ENCODE data around the gene PRSS53.

The PRSS53 gene

GRCh38 chr16:31073970-31074813 is 14.6 kb downstream of the PRSS53 start, which contains the start of the genes ZNF646 and ZNF668:
TSS of gene ZNF646 (plus strand) at chr16:31074422. CDS start at chr16:31076325, 1,903 bp downstream.
TSS of gene ZNF668 (minus strand) at chr16:31074240. CDS start at chr16:31064459, 9,781 bp downstream.
- H3K27me3 ChIP-seq (ENCODE audit: insufficient read depth, low read length), result no peaks in the 10 kb centered on the region
- no peaks in the 10 kb centered on the region for H3K9me3 ChIP-seq (ENCODE audit: insufficient read depth, low read depth, low read length)
- H3K9ac ChIP-seq (ENCODE audit: low read depth, low read length), result peak within 1 kb of the TSS; percentile 95
- H3K4me3 ChIP-seq (ENCODE audit: low read length), result peak within 1 kb of the TSS; percentile 81
- under 1% methylated on average over 46 of the region's 48 CpGs for WGBS
- peak within 1 kb of the TSS; percentile 96 for H3K27ac ChIP-seq (ENCODE audit: low read depth, low read length)
- H3K4me1 ChIP-seq (ENCODE audit: insufficient read depth, low read length), result peaks cover 8% of the 10 kb centered on the region; the same call in 1 of the 2 replicates
- peaks cover 34% of the 10 kb centered on the region for H3K36me3 ChIP-seq (ENCODE audit: insufficient read depth, low read length)

GRCh38 chr16:31073142-31073969 is 15.4 kb downstream of the PRSS53 start:
- Histone ChIP-seq H3K36me3 (ENCODE audit: insufficient read depth, low read length) (peaks cover 26% of the 10 kb centered on the region), H3K4me3 (ENCODE audit: low read length) (peak overlapping the region; percentile 81), H3K27ac (ENCODE audit: low read depth, low read length) (peak overlapping the region; percentile 96), H3K27me3 (ENCODE audit: insufficient read depth, low read length) (no peaks in the 10 kb centered on the region), H3K9ac (ENCODE audit: low read depth, low read length) (peak overlapping the region; percentile 95), H3K9me3 (ENCODE audit: insufficient read depth, low read depth, low read length) (no peaks in the 10 kb centered on the region), H3K4me1 (ENCODE audit: insufficient read depth, low read length) (peaks cover 8% of the 10 kb centered on the region; the same call in 1 of the 2 replicates)
- under 1% methylated on average over 83 of the region's 83 CpGs for WGBS

- Histone ChIP-seq H3K4me1 (ENCODE audit: insufficient read depth, low read length) (peaks cover 8% of the 10 kb centered on the region; the same call in 1 of the 2 replicates), H3K27ac (ENCODE audit: low read depth, low read length) (peak overlapping the region; percentile 96), H3K4me3 (ENCODE audit: low read length) (peak overlapping the region; percentile 81), H3K9ac (ENCODE audit: low read depth, low read length) (peak overlapping the region; percentile 95), H3K27me3 (ENCODE audit: insufficient read depth, low read length) (no peaks in the 10 kb centered on the region), H3K9me3 (ENCODE audit: insufficient read depth, low read depth, low read length) (no peaks in the 10 kb centered on the region), H3K36me3 (ENCODE audit: insufficient read depth, low read length) (peaks cover 19% of the 10 kb centered on the region)
- 1% methylated on average over 27 of the region's 27 CpGs for WGBS
These were observed 16.1 kb downstream of the PRSS53 start for GRCh38 chr16:31072540-31073141.

GRCh38 chr16:31071861-31072260 is 16.9 kb downstream of the PRSS53 start:
- 81% methylated on average over 4 of the region's 4 CpGs for WGBS
- H3K9me3 ChIP-seq (ENCODE audit: insufficient read depth, low read depth, low read length), result no peaks in the 10 kb centered on the region
- H3K9ac ChIP-seq (ENCODE audit: low read depth, low read length), result peak overlapping the region; percentile 95
- no peaks in the 10 kb centered on the region for H3K27me3 ChIP-seq (ENCODE audit: insufficient read depth, low read length)
- H3K4me3 ChIP-seq (ENCODE audit: low read length), result peak overlapping the region; percentile 81
- H3K27ac ChIP-seq (ENCODE audit: low read depth, low read length), result no peak overlapping the region
- H3K4me1 ChIP-seq (ENCODE audit: insufficient read depth, low read length), result peaks cover 8% of the 10 kb centered on the region; the same call in 1 of the 2 replicates
- peaks cover 11% of the 10 kb centered on the region for H3K36me3 ChIP-seq (ENCODE audit: insufficient read depth, low read length)

GRCh38 chr16:31067342-31067741 is 21.4 kb downstream of the PRSS53 start:
- Histone ChIP-seq H3K36me3 (ENCODE audit: insufficient read depth, low read length) (peaks cover 15% of the 10 kb centered on the region; the same call in 1 of the 2 replicates), H3K27ac (ENCODE audit: low read depth, low read length) (no peak overlapping the region), H3K9me3 (ENCODE audit: insufficient read depth, low read depth, low read length) (no peaks in the 10 kb centered on the region), H3K4me1 (ENCODE audit: insufficient read depth, low read length) (peaks cover 7% of the 10 kb centered on the region; the same call in 1 of the 2 replicates), H3K9ac (ENCODE audit: low read depth, low read length) (no peak overlapping the region), H3K4me3 (ENCODE audit: low read length) (no peak overlapping the region), H3K27me3 (ENCODE audit: insufficient read depth, low read length) (no peaks in the 10 kb centered on the region)
- WGBS, result 96% methylated on average over 3 of the region's 3 CpGs

- no peak overlapping the region for H3K9ac ChIP-seq (ENCODE audit: low read depth, low read length)
- no peaks in the 10 kb centered on the region for H3K27me3 ChIP-seq (ENCODE audit: insufficient read depth, low read length)
- 93% methylated on average over 4 of the region's 4 CpGs for WGBS
- no peak overlapping the region for H3K27ac ChIP-seq (ENCODE audit: low read depth, low read length)
- H3K9me3 ChIP-seq (ENCODE audit: insufficient read depth, low read depth, low read length), result no peaks in the 10 kb centered on the region
- no peaks in the 10 kb centered on the region for H3K4me1 ChIP-seq (ENCODE audit: insufficient read depth, low read length)
- no peak overlapping the region for H3K4me3 ChIP-seq (ENCODE audit: low read length)
- H3K36me3 ChIP-seq (ENCODE audit: insufficient read depth, low read length), result peaks cover 36% of the 10 kb centered on the region
These were observed 23.8 kb downstream of the PRSS53 start for GRCh38 chr16:31064882-31065461.

- H3K4me3 ChIP-seq (ENCODE audit: low read length), result no peak overlapping the region
- H3K9me3 ChIP-seq (ENCODE audit: insufficient read depth, low read depth, low read length), result no peaks in the 10 kb centered on the region
- H3K27ac ChIP-seq (ENCODE audit: low read depth, low read length), result no peak overlapping the region
- peaks cover 41% of the 10 kb centered on the region for H3K36me3 ChIP-seq (ENCODE audit: insufficient read depth, low read length)
- no peaks in the 10 kb centered on the region for H3K4me1 ChIP-seq (ENCODE audit: insufficient read depth, low read length)
- no peak overlapping the region for H3K9ac ChIP-seq (ENCODE audit: low read depth, low read length)
- H3K27me3 ChIP-seq (ENCODE audit: insufficient read depth, low read length), result no peaks in the 10 kb centered on the region
- WGBS, result 97% methylated on average over 56 of the region's 56 CpGs
These were observed 24.7 kb downstream of the PRSS53 start for GRCh38 chr16:31063843-31064611.

- Histone ChIP-seq H3K4me1 (ENCODE audit: insufficient read depth, low read length) (no peaks in the 10 kb centered on the region), H3K9me3 (ENCODE audit: insufficient read depth, low read depth, low read length) (no peaks in the 10 kb centered on the region), H3K27me3 (ENCODE audit: insufficient read depth, low read length) (no peaks in the 10 kb centered on the region), H3K9ac (ENCODE audit: low read depth, low read length) (no peak overlapping the region), H3K27ac (ENCODE audit: low read depth, low read length) (no peak overlapping the region), H3K4me3 (ENCODE audit: low read length) (no peak overlapping the region), H3K36me3 (ENCODE audit: insufficient read depth, low read length) (peaks cover 41% of the 10 kb centered on the region)
- 94% methylated on average over 9 of the region's 9 CpGs for WGBS
These were observed 25.3 kb downstream of the PRSS53 start for GRCh38 chr16:31063495-31063842.

- 96% methylated on average over 54 of the region's 54 CpGs for WGBS
- Histone ChIP-seq H3K9me3 (ENCODE audit: insufficient read depth, low read depth, low read length) (no peaks in the 10 kb centered on the region), H3K4me1 (ENCODE audit: insufficient read depth, low read length) (no peaks in the 10 kb centered on the region), H3K4me3 (ENCODE audit: low read length) (no peak overlapping the region), H3K9ac (ENCODE audit: low read depth, low read length) (no peak overlapping the region), H3K36me3 (ENCODE audit: insufficient read depth, low read length) (peaks cover 43% of the 10 kb centered on the region), H3K27me3 (ENCODE audit: insufficient read depth, low read length) (no peaks in the 10 kb centered on the region), H3K27ac (ENCODE audit: low read depth, low read length) (no peak overlapping the region)
These were observed 26.8 kb downstream of the PRSS53 start for GRCh38 chr16:31061813-31062440.

Data from HUES64 (cell line).